Measurements from ENCODE around the gene TCEAL5. TPM values are rescaled to one million over a fixed set of nuclear protein-coding genes. Genes with fewer than 3 reads are reported as not detected.

The TCEAL5 gene
- total RNA-seq, 2 donors from 2014 or later, result 0.35 TPM; not detected in 1

GRCh38 chrX:103258275-103258674 lies 18.3 kb downstream of the TCEAL5 start:
- Histone ChIP-seq H3K4me3 (no peak overlapping the region), H3K27me3 (no peaks in the 10 kb centered on the region), H3K9ac (ENCODE audit: low read depth in 2 of 2, low read length in 2 of 2) (no peak overlapping the region), H3K9me3 (no peaks in the 10 kb centered on the region), H3K27ac (no peak overlapping the region), H3K4me1 (no peaks in the 10 kb centered on the region), H3K36me3 (no peaks in the 10 kb centered on the region)
- DNase-seq, result no peak
- no peak for TF ChIP-seq CTCF (IDR thresholded peaks at IDR 0.05)
- intact Hi-C loops (cut with DNase I), result no loop called here

DNA sequence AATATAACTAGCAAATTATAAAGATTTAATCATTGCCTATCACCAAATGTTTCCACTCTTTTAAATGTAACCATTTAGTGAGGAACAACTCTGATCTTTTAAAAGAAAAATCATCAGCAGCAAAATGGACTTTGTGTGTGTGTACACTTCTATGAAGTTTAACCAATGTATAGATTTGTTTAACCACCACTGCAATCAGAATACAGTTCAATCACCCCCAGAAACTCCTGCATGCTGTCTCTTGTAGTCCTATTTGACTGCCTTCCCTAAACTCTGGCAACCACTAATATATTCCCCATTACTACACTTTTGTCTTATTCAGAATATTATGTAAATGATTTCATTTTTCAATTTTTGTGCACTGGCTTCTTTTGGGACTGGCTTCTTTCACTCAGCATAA lies 19.9 kb downstream of the TCEAL5 start:
- H3K27me3 ChIP-seq, result no peaks in the 10 kb centered on the region
- H3K36me3 ChIP-seq, result no peaks in the 10 kb centered on the region
- intact Hi-C loops (cut with DNase I), result no loop called here
- no peaks in the 10 kb centered on the region for H3K9me3 ChIP-seq
- H3K4me3 ChIP-seq, result no peak overlapping the region
- no peak overlapping the region for H3K9ac ChIP-seq (ENCODE audit: low read depth in 2 of 2, low read length in 2 of 2)
- no peak for DNase-seq
- no peak for TF ChIP-seq CTCF (IDR thresholded peaks at IDR 0.05)
- H3K4me1 ChIP-seq, result no peaks in the 10 kb centered on the region
- H3K27ac ChIP-seq, result no peak overlapping the region

DNA sequence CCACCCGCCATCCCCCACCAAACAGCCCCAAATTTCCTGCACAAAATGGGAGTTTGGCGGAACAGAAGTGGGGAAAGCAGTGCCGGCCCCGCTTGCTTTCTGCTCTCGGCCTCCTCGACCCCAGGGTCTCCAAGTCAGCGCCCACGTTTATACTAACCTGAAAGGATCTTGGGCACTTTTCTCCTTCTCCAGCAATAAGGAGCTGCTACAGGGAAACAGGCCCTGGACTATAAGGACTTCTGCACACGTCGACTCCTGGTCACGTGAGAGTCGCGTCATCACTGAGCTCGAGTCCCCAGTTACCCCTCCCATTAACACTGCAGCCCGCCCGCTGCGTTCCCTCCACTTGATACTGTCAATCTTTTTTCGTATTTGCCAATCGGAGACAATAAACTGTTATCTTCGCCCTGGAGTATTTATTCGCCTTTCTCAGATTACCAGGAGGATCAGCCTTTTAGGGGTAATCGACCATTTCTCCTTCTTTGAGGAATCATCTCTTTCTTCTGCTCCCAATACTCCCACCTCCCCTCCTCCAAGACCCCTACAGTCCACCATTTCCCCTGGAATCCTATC lies 21.5 kb downstream of the TCEAL5 start, which contains the start of gene TCEAL8:
Gene TCEAL8 (minus strand): TSS at position 235 of the 573 bp plus-strand sequence. CDS start 1,176 bp downstream, outside the sequence.
- Histone ChIP-seq H3K4me3 (peak within 1 kb of the TSS; percentile 36), H3K9me3 (no peaks in the 10 kb centered on the region), H3K27me3 (no peaks in the 10 kb centered on the region), H3K4me1 (no peaks in the 10 kb centered on the region), H3K27ac (peak within 1 kb of the TSS; percentile 60), H3K9ac (ENCODE audit: low read depth in 2 of 2, low read length in 2 of 2) (peak within 1 kb of the TSS; percentile 70 to 72), H3K36me3 (no peaks in the 10 kb centered on the region)
- no peak for TF ChIP-seq CTCF (IDR thresholded peaks at IDR 0.05)
- DNase-seq, result peak; percentile 80
- intact Hi-C loops (cut with DNase I), result loop anchor here (5.0 kb wide), 1 partner anchor 43 kb away; no protein-coding TSS in a partner anchor

DNA sequence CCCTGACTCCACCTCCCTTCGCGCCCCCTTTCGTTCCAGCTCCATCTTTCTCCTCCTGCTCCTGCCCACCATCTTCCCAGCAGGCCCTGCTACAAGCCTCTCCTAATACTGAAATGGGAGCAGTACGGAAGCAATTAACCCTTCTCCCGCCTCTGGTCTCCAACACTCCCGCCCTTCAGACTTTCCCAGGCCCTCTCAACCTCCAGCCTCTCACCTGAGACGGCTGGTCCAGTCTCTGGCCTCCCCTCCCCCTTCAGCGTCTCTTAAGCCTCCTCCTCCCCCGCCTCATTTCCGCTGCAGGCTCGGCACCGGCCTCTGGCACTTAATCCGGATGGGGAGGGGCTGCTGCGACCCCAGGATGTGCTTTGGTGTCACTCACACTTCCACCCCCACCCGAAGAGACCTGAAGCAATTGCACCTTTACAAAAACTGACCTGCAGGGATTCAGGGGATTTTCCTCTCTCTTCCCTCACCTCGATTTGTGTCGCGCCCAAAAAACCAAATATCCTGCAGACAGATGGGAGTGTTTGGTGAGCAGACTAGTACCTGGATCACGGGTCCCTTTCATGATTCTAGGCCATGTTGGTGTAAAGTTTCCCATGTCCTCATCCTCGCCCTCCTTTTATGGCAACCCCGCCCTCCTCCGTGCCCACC lies 22.3 kb downstream of the TCEAL5 start:
- no peaks in the 10 kb centered on the region for H3K27me3 ChIP-seq
- H3K36me3 ChIP-seq, result no peaks in the 10 kb centered on the region
- H3K4me1 ChIP-seq, result no peaks in the 10 kb centered on the region
- H3K4me3 ChIP-seq, result peak overlapping the region; percentile 36
- no peak for TF ChIP-seq CTCF (IDR thresholded peaks at IDR 0.05)
- H3K9me3 ChIP-seq, result no peaks in the 10 kb centered on the region
- intact Hi-C loops (cut with DNase I), result loop anchor here (5.0 kb wide), 1 partner anchor 42 kb away; no protein-coding TSS in a partner anchor
- peak; percentile 59 for DNase-seq
- peak overlapping the region; percentile 70 to 72 for H3K9ac ChIP-seq (ENCODE audit: low read depth in 2 of 2, low read length in 2 of 2)
- peak overlapping the region; percentile 60 for H3K27ac ChIP-seq

- TF ChIP-seq CTCF (IDR thresholded peaks at IDR 0.05), result no peak
- Histone ChIP-seq H3K9me3 (no peaks in the 10 kb centered on the region), H3K4me3 (peak overlapping the region; percentile 36), H3K9ac (ENCODE audit: low read depth in 2 of 2, low read length in 2 of 2) (peak overlapping the region; percentile 70 to 72), H3K27ac (peak overlapping the region; percentile 60), H3K4me1 (no peaks in the 10 kb centered on the region), H3K36me3 (no peaks in the 10 kb centered on the region), H3K27me3 (no peaks in the 10 kb centered on the region)
- DNase-seq, result no peak
- intact Hi-C loops (cut with DNase I), result loop anchor here (5.0 kb wide), 1 partner anchor 41 kb away; no protein-coding TSS in a partner anchor
These were observed 22.9 kb downstream of the TCEAL5 start for GRCh38 chrX:103253608-103254007.

Data from colonic mucosa (tissue), 4 donors.